ENCODE data around the gene RET.

RET gene

DNA sequence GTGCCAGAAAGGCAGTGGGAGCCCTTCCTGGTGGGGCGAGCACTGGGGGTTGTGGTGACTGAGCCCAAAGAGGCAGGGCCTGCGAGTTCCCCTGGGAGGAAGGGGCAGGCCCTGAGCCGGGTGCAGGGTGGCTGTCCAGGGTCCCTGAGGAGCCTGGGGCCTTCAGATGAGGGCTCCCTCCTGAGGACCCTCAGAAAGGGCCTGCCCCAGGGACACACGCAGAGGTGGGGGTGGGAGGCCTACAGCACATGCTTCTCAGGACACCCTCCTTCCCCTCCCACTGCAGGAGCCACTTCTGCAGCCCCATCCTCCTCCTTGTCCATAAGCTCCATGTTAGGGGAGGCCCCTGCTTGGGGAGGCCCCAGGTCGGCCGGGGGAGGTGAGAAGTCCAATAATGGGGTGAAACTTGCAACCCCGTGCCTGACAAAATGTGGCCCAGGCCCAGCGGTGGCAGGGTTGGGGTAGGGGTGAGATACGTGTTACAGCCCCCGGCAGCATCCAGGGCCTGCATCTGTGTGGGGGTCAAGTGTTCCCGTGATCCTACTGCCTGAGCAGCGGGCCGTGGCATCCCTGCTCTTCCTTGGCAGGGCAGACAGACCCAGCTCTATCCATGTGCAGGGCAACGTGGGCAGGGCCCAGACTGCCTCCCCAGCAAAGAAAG lies 31.8 kb upstream of the RET start:
- DNase-seq (ENCODE audit: low spot score), result no peak

DNA sequence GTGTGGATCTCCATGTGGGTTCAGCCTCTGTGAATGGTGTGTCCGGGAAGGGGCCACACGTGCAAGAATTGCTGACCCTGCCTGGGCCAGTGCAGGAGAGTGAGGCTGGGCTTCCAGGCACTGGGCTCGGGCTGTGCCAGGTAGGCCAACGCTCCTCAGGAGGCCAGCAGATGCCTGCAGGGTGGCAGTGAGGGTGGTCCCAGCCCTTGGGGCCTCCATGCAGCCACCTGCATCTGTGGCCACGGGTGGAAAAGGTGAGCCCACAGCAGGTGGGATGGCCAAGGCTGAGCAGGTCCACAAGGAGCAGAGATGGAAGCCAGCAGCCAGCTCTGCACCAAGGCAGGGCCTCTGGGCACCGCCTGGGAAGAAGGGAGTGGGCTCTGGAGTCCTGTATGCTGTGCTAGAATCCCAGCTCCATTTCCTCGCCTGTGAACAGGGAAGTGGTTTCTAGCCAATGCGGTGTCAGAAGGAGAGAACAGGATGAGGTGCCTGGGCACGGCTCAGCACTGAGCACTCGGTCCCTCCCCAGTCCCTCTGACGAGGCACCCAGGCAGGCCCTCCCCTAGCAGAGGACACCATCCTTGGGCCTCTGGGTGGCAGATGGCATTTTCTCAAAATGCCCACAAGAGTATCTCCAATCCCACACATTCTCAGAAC lies 31.1 kb upstream of the RET start:
- DNase-seq (ENCODE audit: low spot score), result no peak

DNA sequence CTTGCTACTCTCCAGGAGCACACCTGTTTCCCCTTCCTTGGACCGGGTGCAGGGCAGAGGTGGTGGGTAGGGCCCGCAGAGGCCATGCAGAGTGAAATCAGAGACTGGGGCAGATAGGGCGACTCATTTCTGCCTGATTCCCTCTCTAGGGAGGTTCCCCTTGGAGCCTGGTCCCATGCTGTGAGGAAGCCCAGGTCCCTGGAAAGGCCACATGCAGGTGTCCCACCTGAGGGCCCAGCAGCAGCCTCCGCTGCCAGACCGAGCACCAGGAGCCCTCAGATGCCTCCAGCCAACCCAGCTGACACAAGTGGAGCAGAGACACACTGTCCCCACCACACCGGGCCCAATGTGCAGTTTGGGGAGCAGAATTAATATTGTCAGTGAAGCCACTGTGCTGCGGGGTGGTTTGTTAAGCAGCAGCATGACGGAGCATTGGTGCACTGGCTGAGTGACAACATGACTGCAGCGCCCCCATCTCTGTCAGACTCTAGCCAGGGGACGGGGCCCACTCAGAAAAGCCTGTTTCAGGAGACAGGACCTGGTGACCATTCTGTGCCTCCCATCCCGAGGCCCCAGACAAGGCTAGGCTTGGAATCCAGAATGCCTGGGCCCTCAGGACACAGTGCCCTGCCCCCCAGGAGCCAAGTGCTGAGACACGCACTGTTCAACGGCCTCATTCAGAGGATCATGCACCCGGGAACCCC lies 30.4 kb upstream of the RET start:
- DNase-seq (ENCODE audit: low spot score), result no peak

DNA sequence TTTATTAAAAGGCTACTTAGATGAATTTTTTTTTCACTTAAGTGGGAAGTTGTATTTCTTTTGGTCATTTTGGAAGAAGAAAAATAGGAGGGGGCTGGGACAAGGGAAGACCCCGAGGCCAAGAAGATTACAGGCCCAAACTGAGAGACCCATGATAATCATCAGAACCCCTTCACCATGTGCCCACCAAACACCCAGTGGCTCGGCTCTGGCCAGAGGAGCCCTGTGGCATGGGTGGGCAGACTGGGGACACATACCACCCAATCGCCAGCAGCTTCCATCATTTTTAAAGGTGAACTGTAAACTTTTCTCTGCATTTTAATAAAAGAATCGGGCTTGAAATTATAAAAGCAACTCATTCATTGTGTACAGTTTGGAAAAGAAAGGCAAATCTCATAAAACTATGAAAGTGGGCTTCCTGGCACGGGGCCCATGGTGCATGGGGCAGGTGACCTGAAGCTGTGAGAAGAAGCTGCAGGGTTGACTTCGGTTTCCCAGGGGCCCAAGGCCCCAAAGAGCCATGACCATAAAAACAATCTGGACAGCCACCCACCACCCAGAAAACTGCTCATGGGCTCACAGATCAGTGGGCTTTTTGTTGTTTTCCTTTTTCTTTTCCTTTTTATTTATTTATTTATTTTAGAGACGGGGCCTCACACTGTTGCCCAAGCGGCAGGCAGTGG lies 29.4 kb upstream of the RET start:
- DNase-seq (ENCODE audit: low spot score), result no peak

DNA sequence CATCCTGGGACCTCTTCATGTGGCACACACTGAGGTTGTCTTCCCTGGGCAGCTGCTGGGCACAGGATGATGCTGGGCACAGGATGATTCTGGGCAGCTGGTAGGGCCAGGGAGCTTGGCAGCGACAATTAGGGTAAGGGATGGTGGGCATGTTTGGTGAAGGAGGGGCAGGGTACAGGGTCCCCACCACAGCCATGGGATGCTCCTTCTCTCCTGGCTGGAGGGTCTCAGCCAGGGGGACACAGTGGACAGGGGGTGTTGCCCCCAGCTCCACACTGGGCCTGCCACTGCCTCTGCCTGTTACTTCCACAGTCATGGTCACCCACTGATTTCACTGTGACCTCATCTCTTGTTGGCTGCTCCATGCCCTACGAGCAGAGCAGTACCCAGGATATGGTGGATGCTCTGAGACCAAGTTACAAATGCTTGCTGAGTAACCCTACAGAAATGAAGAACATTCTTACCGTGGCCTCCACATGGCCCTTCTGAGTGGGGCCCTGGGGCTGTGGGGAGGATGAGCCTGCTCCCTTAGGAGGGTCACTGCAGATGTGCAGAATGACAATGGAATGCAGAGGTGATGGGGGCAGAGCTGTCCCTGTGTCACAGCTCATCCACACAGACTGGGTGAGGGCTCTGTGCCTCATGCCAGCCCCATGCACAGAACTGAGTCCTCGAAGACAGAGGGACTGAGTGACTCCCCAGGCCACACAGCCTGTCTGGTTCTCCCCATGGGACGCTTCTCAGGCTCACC lies 28.4 kb upstream of the RET start:
- no peak for DNase-seq (ENCODE audit: low spot score)

DNA sequence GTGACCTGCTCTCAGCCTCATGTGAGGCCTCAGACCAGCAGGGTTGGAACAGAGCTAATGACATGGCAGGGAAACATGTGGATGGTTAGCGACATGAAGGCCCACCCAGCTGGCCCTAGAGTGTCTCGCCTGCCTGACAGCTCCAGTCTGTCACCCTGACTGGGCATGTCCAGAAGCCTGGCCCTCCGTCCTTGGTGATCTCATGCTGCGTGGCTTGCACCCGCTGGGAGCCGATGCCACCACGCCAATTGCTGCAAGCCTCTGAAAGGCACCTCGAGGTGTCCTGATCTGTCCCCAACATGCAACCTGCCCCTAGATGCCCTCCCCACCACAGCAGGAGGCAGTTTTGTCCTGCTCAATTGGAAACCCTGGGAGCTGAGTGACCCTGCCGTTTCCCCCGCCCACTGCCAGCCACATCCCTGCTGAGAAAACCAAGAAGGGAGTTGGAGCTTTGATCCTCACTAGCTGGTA lies 27.8 kb upstream of the RET start:
- DNase-seq (ENCODE audit: low spot score), result no peak

DNA sequence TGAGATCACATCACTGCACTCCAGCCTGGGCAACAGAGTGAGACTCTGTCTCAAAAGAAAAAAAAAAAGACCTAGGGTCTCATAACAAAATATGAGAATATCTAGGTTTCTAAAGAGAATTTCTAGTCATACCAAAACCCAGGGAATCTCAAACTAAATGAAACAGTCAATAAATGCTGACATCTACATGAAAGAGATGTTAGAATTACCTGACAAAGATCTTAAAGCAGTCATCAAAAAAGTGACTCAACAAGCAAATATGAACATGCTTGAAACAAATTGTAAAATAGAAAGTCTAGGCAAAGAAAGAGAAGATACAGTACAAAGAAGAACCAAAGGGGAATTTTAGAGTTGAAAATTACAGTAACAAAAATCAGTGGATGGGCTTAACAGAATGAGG lies 26.9 kb upstream of the RET start:
- DNase-seq (ENCODE audit: low spot score), result no peak

DNA sequence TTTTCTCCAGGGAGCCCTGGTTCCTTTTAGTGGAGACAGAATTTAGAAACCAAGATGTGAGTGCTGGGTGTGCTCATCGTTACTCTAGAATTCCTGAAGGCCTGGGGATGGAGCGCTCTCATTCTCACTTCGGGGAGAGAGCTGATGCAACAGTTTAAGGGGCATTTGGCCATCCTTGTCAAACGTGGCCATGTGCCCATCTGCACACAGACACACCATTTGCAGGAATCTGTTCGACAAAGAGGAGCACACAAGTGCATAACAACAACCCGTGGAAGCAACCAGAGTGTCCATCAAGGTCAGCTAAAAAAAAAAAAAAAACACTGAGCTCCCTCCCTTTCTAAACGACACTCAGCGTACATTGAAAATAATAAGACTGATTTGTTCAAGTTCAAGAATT lies 23.0 kb upstream of the RET start:
- DNase-seq (ENCODE audit: low spot score), result no peak

DNA sequence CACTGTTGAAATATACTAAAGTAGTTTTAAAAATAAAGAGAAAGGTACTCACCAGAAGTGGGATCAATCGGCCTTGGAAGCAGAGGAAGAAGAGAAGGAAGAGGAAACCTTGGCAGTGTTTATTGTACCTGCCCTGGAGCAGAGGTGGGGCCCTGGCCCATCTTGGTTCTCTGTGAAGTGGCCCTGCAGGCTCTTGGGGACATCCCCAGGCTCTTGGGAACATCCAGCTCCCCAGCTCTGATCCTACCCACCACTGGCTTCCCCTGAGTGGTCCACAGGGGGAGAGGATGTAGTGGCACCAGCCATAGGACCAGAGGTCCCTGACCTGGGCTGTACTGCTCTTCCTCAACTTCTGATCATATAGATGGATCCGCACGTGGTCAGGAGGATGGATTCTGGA lies 22.3 kb upstream of the RET start:
- DNase-seq (ENCODE audit: low spot score), result no peak

DNA sequence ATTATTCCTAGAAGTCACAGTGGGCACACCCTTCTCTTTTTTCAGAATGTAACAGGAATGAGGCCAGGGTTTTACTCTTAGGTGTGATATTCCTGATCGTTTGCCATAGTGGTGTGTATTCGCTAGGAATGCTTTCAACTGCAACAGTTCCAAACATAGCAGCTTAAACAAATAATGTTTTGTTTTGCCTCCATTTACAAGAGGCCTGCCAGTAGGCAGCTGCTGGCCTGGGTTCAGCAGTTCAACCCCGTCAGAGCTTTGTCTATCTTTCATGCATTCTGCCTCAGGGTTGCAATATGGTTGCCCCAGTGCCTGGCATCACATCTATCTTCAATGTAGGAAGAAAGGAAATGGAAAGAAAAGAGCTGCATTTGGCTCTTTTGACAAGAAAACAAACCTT lies 21.7 kb upstream of the RET start:
- no peak for DNase-seq (ENCODE audit: low spot score)

DNA sequence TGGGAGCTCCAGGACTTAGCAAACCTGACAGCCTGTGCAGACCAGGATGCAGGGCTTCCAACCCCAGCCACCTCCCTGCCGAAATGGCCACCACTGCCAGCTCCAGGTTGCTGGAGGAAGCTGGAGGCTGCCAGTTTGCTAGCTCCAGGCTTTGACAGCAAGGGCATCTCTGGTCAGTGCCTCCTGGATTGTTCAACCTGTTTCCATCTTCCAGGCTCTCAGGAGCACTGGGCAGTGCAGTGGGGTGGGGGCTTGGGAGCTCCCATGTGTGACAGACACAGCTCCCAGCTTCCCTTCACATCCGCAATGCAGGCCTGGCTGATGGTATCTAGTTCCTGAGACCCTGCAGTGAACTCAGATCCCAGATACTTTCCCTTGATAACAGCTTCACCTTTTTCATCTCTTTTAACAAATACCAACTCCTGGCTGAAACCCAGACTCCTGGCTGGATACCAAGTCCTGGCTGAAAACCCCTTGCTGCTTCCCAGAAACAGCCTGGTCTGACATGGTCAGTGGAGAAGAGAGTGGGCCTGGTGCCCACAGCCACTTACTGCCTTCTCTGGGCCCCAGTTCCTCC lies 20.8 kb upstream of the RET start:
- DNase-seq (ENCODE audit: low spot score), result no peak

DNA sequence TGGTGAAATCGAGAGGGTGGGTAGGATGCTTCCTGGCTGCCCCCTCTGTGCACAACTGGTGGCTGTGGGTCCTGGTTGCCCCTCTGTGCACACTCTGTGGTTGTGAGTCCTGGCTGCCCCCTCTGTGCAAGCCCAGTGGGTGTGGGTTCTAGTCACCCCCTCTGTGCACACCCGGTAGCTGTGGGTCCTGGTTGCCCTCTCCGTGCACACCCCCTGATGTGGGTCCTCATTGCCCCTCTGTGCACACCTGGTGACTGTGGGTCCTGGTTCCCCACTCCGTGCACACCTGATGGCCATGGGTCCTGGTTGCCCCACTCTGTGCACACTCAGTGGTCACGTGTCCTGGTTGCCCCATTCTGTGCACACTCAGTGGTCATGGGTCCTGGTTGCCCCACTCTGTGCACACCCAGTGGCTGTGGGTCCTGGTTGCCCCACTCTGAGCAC lies 20.3 kb upstream of the RET start:
- no peak for DNase-seq (ENCODE audit: low spot score)

DNA sequence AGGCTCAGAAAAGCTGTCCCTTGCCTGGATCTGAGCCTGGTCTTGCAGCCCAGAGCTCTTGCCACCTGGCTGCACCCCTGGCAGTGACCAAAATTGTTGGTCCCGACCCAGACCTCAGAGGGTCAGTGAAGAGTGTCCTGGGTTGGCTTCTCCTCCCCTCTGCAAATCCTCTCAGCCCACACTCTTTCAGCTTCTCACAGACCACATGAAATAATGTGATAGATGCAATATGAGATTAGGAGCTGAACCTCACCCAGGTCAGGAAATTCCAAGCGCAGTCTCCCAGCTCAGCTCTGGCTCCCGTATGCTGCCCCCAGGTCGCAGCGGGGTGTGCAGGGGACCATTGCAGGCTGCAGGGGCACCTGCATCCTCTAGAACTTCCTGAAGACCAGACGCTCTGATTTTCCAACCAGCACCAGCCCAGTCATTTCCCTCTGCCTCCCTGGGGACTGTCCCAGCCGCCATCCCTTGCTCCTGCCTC lies 19.6 kb upstream of the RET start:
- DNase-seq (ENCODE audit: low spot score), result no peak

DNA sequence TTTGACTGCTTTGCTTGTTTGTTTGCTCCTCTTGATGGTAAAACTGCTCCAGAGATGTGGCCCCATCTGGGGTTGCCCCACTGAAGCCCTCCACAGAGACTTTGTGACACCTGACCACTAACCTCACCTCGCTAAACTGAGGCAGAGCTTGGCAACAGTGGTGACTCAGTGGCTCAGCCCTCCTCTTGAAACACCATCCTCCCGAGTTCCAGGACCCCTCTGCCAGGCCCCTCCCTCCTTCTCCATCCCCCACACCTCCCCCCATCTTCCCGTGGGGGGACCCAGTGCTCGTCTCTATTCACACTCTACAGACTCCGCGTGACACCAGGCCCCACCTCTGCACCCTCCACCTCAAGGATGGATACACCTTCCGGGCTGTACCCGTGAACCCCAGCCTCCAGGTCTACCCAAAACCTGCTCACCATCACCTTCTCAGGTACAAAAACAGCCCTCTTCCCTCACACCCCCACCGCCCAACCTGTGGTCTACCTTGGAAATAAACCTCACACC lies 19.0 kb upstream of the RET start:
- no peak for DNase-seq (ENCODE audit: low spot score)

DNA sequence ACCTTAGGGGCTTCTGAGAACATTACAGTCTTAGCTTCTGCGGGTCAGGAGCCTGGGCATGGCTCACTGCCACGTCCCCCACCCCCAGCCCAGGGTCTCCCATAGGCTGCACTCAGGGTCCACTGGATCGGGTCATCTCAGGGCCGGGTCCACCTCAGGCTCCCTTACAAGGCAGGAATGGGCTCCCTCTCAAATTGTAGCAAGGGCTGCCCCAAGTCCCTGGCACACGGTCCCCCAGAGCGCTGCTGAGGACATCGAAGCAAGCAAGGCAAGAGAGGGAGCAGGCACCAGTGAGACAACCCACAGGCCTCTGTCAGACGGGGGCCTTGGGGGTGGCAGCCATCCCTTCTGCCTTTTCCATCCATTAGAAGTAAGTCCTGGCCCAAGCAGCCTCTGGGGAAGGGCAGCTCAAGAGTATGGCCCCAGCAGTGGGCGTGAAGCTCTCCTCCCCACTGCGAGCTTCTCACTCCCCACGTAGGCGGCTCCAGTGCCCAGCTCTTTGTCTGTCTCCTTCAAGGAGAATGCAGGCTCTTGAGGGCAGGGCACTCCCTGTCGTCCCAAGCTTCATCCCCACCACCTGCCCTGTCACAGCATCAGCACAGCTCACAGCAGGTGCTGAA lies 18.0 kb upstream of the RET start:
- no peak for DNase-seq (ENCODE audit: low spot score)

DNA sequence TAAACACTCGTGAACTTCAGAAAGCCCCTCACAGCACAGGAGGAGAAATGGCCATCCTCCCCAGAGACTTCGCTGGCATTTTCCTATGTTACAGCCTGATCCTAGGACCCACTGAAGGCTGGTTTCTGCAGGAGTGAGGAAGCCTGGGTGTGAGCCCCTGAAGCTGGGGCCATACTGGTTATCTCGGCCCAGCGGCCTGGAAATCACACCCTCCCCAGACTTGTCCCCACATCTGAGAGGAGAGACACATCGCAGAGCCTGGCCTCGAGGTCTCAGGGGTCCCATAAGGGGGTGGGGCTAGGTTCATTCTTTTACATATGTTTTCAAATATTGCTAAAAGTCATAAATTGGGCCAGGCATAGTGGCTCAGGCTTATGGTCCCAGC lies 17.5 kb upstream of the RET start:
- DNase-seq (ENCODE audit: low spot score), result no peak

DNA sequence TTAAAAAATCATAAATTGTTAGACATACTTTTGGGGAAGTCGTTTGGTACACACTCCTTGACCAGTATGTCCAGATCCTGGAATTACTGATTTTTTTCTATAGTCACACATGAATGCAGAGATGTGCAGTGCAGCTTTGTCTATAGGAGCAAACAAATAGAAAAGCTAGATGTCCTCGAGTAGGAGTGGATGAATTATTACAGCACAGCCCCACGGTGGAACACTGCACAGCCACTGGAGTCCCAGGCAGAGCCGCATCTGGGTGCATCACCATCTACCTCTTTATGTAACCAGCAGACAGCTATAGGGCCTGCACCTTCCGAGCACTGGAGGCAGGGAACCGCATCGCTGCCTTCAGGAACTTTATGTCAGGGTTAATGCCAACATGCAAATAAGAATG lies 17.0 kb upstream of the RET start:
- DNase-seq (ENCODE audit: low spot score), result no peak

DNA sequence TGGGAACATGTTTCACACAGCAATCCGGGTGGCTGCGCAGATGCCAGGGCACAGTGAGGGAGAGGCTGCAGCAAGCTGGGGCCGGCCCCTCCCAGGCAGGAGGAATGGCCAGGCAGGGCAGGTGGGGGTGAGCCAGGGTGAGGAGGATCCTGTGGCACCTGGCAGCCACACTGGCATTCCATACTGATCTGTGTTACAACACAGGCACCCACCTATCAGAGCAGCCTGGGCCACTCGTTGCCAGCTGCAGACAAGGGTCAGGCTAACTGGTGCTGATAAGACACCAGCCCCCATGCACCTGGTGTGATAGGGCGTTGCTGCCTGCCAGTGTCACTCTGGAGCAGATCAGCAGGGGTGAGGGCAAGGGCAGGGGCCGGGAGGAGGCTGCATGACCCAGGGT lies 16.6 kb upstream of the RET start:
- no peak for DNase-seq (ENCODE audit: low spot score)

DNA sequence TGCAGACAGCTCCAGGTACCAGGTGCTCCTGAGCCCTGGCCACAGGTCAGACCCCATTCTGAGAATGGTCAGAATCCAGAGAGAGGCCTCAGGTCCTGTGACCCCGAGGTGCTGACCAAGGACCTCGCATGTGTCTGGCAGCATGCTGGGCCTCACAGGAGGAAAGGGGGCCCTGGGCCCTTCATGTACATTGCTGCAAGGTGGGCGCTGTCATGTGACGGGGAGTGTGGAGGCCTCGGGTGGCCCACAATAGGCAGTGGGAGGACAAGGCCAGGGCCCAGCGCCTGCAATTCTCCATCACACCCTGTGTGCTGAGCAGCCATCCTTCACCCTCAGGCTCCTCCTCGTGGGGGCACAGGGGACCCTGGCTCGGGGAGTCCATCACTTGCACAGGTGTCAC lies 15.5 kb upstream of the RET start:
- DNase-seq (ENCODE audit: low spot score), result no peak

DNA sequence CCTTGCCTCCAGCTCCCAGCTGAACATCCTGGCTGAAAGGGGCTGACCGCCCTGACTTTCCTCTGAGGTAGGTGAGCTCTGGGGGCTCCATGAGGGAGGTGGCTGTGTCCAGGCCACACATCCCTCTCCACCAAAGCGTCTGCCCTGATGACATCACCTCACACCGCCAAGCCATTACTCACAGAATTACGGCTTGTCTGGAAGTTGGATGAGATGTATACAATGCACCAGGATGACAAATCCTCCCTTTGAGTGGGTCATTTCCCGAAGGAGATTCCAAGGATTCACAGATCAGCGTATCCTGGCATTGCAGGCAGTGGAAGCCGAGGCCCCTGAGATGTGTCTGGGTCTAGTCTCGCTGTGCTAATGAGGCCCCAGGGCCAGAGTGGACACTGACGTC lies 15.1 kb upstream of the RET start:
- no peak for DNase-seq (ENCODE audit: low spot score)

Measured in NAMALWA (cell line).